HepG2 (cell line): ENCODE results near the gene CTNNBL1. TPM values are rescaled to one million over a fixed set of nuclear protein-coding genes. Genes with fewer than 3 reads are reported as not detected.

Experiments
- ARNTL ChIP-seq: sonication (generic); formaldehyde crosslinking; IDR thresholded peaks from 2 replicates; pipeline ENCODE4 v1.4.0; 2020; ENCODE audit warnings: mild to moderate bottlenecking, missing genetic modification reagents
- CBX5 ChIP-seq: sonication (generic); formaldehyde crosslinking; IDR thresholded peaks from 2 replicates; pipeline ENCODE4 v1.4.0; 2020; ENCODE audit warnings: missing genetic modification reagents, borderline replicate concordance
- DNMT1 ChIP-seq: sonication (generic); formaldehyde crosslinking; IDR thresholded peaks from 2 replicates; pipeline ENCODE4 v1.5.1; 2020; ENCODE audit warnings: mild to moderate bottlenecking, missing genetic modification reagents
- FOXA3 ChIP-seq: IDR thresholded peaks from 2 replicates; pipeline ENCODE4 v1.6.1; 2016; ENCODE audit warnings: missing genetic modification reagents, missing compliant biosample characterization
- GPN1 ChIP-seq: sonication (generic); formaldehyde crosslinking; IDR thresholded peaks from 2 replicates; pipeline ENCODE4 v1.5.1; 2020; ENCODE audit warnings: missing genetic modification reagents, borderline replicate concordance
- KDM6A ChIP-seq: IDR thresholded peaks from 2 replicates; pipeline ENCODE4 v1.6.1; 2016; ENCODE audit warnings: low read depth
- MEIS1 ChIP-seq: sonication (generic); formaldehyde crosslinking; IDR thresholded peaks from 2 replicates; pipeline ENCODE4 v1.9.0; 2021; ENCODE audit warnings: mild to moderate bottlenecking, missing genetic modification reagents, moderate library complexity, borderline replicate concordance
- MYC ChIP-seq: sonication (generic); formaldehyde crosslinking; IDR thresholded peaks from 2 replicates; pipeline ENCODE4 v1.9.0; 2021; ENCODE audit warnings: missing genetic modification reagents, borderline replicate concordance
- NFKBIZ ChIP-seq: IDR thresholded peaks from 2 replicates; pipeline ENCODE4 v1.6.1; 2018; ENCODE audit warnings: missing genetic modification reagents, missing compliant biosample characterization
- NR2C2 ChIP-seq: sonication (generic); formaldehyde crosslinking; IDR thresholded peaks from 2 replicates; pipeline ENCODE4 v1.4.0; 2020; ENCODE audit warnings: missing genetic modification reagents, mild to moderate bottlenecking, moderate library complexity, borderline replicate concordance
- SIX4 ChIP-seq: sonication (generic); formaldehyde crosslinking; IDR thresholded peaks from 2 replicates; pipeline ENCODE4 v1.4.0; 2020; ENCODE audit warnings: missing genetic modification reagents
- SMARCE1 ChIP-seq: fragments of 450-650 bp; IDR thresholded peaks from 2 replicates; pipeline ENCODE4 v1.6.1; 2017; ENCODE audit warnings: borderline replicate concordance
- TOE1 ChIP-seq: sonication (generic); formaldehyde crosslinking; IDR thresholded peaks from 2 replicates; pipeline ENCODE4 v1.4.0; 2020; ENCODE audit warnings: mild to moderate bottlenecking, missing genetic modification reagents
- U2AF2 ChIP-seq: fragments of 200-400 bp; formaldehyde crosslinking; IDR thresholded peaks from 2 replicates; pipeline ENCODE4 v1.6.1; 2017; ENCODE audit warnings: low read depth, mild to moderate bottlenecking, low read length
- ZFP62 ChIP-seq: sonication (generic); formaldehyde crosslinking; IDR thresholded peaks from 2 replicates; pipeline ENCODE4 v1.4.0; 2020; ENCODE audit warnings: missing genetic modification reagents
- ZNF232 ChIP-seq: sonication (generic); formaldehyde crosslinking; IDR thresholded peaks from 2 replicates; pipeline ENCODE4 v1.4.0; 2020; ENCODE audit warnings: missing genetic modification reagents, borderline replicate concordance
- ZNF3 ChIP-seq: IDR thresholded peaks from 2 replicates; pipeline ENCODE4 v1.7.0; 2017; ENCODE audit warnings: inconsistent platforms
- ZNF329 ChIP-seq: sonication (generic); formaldehyde crosslinking; IDR thresholded peaks from 2 replicates; pipeline ENCODE4 v1.9.0; 2021; ENCODE audit warnings: low read depth, mild to moderate bottlenecking, missing genetic modification reagents
- ZNF343 ChIP-seq: sonication (generic); formaldehyde crosslinking; IDR thresholded peaks from 2 replicates; pipeline ENCODE4 v1.4.0; 2020; ENCODE audit warnings: mild to moderate bottlenecking, missing genetic modification reagents
- ZNF652 ChIP-seq: IDR thresholded peaks from 2 replicates; pipeline ENCODE4 v1.6.1; 2016; ENCODE audit warnings: low read depth, borderline replicate concordance
- polyA plus RNA-seq, 8 experiments: library from polyadenylated mRNA; depleted of rRNA in 3 of 8; stranded (reverse) in 7 of 8; unstranded in 1 of 8; fragments of >200 nt; fragmentation: Illumina TruSeq in 4 of 8; extraction: Trizol in 4 of 8; gene quantifications; 2 replicates each; pipeline versions ENCODE4 v1.2.1 to v1.2.3, GENCODE V29; 2011 to 2016; ENCODE audit warnings: low read depth in 4 of 8, missing spikeins in 1 of 8, mixed read lengths in 1 of 8; ENCODE audit not compliant: insufficient read depth in 1 of 8
- total RNA-seq, 5 experiments: library from RNA; depleted of rRNA; stranded (reverse); fragments of >200 nt; fragmentation: Illumina TruSeq; extraction: Trizol; gene quantifications; 2 replicates each; pipeline ENCODE4 v1.2.3, GENCODE V29; 2016; ENCODE audit warnings: low read depth in 1 of 5
- TF ChIP-seq, protein P1 (sequence below): sonication (generic); formaldehyde crosslinking; IDR thresholded peaks from 2 replicates; pipeline ENCODE4 v1.9.0; 2022; ENCODE audit warnings: low read depth, missing genetic modification reagents
- TF ChIP-seq, protein P2 (sequence below), 2 experiments: sonication (generic) in 1 of 2; formaldehyde crosslinking in 1 of 2; IDR thresholded peaks; 2 replicates each; pipeline versions ENCODE4 v1.4.0 to v1.6.1; 2016 to 2020; ENCODE audit warnings: borderline replicate concordance in 1 of 2, low read depth in 1 of 2, mild to moderate bottlenecking in 1 of 2, missing genetic modification reagents in 1 of 2
- TF ChIP-seq, protein P3 (sequence below): IDR thresholded peaks from 2 replicates; pipeline ENCODE4 v1.6.1; 2012; ENCODE audit warnings: inconsistent platforms

Gene CTNNBL1
- total and polyA plus RNA-seq, 2 of the 13 experiments (the other 11 are each of a cell fraction or from before 2014, with no cell fraction given): 49.3 to 94.6 TPM

DNA sequence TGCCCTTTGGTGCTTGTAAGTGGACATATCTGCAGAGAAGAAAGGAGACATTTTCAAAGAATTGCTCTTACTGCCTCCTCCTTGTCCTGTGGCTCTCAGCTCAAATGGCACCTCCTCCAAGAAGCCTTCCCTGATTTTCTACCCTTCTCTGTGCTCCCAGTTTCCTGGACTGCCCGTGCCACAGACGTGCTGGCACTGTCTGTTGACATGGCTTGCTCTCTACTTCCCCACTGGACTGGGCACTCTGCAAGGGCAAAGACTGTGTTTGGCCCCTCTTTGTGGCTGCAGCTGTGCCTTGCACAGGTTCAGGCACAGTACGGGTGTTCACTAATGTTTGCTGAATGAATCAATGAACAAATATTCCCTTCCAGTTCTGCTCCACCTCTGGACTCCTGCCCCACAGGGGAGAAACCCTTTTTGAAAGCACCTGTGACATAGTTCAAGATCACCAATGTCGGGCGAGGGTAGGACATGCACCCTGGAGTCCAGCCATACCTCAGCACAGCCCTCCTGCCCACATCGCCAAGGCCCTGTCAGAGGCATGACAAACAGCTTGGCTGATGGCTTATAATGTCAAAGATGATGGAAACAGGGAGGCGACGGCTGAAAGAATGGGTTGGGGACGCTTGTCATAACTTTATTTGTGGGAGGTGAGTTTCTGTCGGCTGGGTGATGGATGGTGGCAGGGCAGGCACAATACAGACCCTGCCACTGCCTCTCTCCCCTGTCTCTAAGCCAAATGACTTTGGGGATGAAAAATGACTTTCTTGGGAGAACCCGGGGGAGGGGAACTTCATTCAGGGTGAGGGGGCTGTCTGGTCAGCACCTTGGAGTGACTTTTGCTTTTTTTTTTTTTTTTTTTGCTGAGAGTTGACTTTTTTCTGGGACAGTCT is 15.6 kb upstream of the CTNNBL1 start (continued):
- TF ChIP-seq FOXA3 (CRISPR knock-in tag): peak; percentile 46; the same call in 1 of the 2 replicates
- TF ChIP-seq ZNF343 (CRISPR knock-in tag): no peak
- no peak; the same call in none of the 2 replicates for TF ChIP-seq MEIS1 (CRISPR knock-in tag)
- 0 out of 2 replicates have a peak, but pooled peaks have one; percentile 52 for TF ChIP-seq CBX5
- no peak for TF ChIP-seq DNMT1 (CRISPR knock-in tag)
- TF ChIP-seq, protein P1, sequence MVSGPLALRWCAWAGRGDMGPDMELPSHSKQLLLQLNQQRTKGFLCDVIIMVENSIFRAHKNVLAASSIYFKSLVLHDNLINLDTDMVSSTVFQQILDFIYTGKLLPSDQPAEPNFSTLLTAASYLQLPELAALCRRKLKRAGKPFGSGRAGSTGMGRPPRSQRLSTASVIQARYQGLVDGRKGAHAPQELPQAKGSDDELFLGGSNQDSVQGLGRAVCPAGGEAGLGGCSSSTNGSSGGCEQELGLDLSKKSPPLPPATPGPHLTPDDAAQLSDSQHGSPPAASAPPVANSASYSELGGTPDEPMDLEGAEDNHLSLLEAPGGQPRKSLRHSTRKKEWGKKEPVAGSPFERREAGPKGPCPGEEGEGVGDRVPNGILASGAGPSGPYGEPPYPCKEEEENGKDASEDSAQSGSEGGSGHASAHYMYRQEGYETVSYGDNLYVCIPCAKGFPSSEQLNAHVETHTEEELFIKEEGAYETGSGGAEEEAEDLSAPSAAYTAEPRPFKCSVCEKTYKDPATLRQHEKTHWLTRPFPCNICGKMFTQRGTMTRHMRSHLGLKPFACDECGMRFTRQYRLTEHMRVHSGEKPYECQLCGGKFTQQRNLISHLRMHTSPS: peak; percentile 97
- TF ChIP-seq TOE1 (CRISPR knock-in tag): no peak
- no peak for TF ChIP-seq U2AF2
- TF ChIP-seq ZNF652 (CRISPR knock-in tag): no peak
- peak; percentile 66; the same call in 1 of the 2 replicates for TF ChIP-seq ARNTL (CRISPR knock-in tag)
- peak; percentile 61; the same call in 1 of the 2 replicates for TF ChIP-seq ZNF329 (CRISPR knock-in tag)
- TF ChIP-seq MYC (CRISPR knock-in tag): no peak
- TF ChIP-seq SIX4 (CRISPR knock-in tag): no peak
- TF ChIP-seq, protein P2, sequence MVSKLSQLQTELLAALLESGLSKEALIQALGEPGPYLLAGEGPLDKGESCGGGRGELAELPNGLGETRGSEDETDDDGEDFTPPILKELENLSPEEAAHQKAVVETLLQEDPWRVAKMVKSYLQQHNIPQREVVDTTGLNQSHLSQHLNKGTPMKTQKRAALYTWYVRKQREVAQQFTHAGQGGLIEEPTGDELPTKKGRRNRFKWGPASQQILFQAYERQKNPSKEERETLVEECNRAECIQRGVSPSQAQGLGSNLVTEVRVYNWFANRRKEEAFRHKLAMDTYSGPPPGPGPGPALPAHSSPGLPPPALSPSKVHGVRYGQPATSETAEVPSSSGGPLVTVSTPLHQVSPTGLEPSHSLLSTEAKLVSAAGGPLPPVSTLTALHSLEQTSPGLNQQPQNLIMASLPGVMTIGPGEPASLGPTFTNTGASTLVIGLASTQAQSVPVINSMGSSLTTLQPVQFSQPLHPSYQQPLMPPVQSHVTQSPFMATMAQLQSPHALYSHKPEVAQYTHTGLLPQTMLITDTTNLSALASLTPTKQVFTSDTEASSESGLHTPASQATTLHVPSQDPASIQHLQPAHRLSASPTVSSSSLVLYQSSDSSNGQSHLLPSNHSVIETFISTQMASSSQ (IDR thresholded peaks at IDR 0.05; ENCODE audit: low read depth): 0 out of 2 replicates have a peak, but pooled peaks have one; percentile 16
- TF ChIP-seq, protein P2 (CRISPR knock-in tag; IDR thresholded peaks at IDR 0.05; ENCODE audit: borderline replicate concordance): no peak
- TF ChIP-seq ZNF232 (CRISPR knock-in tag): no peak
- TF ChIP-seq KDM6A (CRISPR knock-in tag): no peak
- no peak for TF ChIP-seq NR2C2
- no peak for TF ChIP-seq NFKBIZ (CRISPR knock-in tag)
- no peak for TF ChIP-seq SMARCE1
- peak; percentile 93 for TF ChIP-seq ZNF3 (CRISPR knock-in tag)
- no peak for TF ChIP-seq GPN1 (CRISPR knock-in tag)
- TF ChIP-seq, protein P3, sequence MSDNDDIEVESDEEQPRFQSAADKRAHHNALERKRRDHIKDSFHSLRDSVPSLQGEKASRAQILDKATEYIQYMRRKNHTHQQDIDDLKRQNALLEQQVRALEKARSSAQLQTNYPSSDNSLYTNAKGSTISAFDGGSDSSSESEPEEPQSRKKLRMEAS: 0 out of 2 replicates have a peak, but pooled peaks have one; percentile 31
- TF ChIP-seq ZFP62: no peak
